ENCODE data around the gene MRPS10.
"Not testable (repeated sequence)": the region's sequence is repeated elsewhere in the genome, so short reads cannot be mapped to it uniquely, and the experiment has no call there.

Gene MRPS10

DNA sequence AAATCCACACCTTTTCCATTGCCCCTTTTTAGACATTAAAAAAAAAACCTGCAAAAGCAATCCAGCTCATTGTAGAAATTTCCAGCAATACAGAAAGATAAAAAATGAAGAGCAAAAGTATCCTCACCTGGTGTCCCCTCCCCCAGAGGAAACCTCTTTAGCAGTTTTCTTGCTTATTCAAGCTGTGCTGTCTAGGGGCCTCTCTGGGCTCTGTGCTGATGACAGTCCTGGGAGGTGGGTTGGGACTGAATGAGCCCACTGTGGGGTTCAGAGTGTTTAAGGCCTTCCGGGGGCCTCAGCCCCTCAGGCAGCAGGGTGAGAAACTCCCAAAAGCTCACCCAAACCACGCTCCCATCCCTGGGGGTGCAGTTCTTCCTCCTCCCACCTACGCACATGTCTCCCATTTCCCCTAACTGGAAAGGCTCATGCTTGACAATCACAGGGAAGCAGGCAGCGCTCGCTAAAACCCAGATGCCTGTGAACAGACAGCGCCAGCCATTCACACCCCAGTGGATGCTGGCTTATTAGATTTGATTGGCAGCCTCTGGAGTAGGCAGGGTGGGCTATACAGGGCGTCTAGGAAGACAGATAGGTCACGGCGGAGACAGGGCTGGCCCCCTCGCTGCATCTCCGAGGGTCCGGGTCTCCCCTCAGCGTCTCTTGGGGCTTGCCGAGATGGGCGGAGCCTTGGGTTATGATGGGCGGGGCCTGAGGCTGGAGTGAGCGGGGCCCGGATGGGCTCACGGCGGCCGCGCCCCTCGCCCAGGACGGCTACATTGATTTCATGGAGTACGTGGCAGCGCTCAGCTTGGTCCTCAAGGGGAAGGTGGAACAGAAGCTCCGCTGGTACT lies 39.9 kb downstream of the MRPS10 start:
- DNase-seq (ENCODE audit: low read depth): no peak

DNA sequence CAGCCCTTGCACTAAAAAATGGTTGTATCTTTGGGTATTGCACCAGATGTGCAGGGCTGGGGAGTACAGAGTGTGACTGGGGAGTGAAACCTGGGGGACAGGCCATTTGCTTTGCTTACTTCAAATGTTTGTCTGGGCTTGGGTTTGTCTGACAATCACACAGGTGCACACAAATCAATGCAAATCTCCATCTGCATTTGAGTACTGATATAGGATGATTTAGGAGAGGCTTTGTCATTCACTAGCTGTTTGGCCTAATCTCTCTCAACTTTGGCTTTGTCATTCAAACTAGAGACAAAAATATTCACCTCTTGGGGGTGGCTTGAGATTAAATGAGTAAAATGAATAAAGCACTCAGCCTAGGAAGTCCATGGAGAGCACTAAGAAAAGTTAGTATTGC lies 40.7 kb downstream of the MRPS10 start:
- no peak for DNase-seq (ENCODE audit: low read depth)

DNA sequence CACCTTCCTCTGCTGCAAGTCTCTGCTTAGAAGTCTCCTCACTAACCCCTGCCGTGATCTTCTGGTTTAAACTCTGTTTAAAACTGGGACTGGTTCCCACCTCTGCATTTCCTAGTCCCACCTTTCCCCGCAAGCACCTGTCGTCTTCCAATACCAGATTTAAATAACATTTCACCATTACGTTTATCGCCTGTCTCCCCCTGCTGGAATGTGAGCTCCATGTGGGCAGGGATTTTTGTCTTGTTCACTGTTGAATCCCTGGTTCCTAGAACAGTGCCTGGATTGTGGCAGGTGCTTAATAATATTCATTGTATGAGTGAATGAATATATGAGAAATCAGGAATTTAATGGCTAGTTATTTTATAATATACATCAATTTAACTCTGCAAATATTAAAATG lies 41.8 kb downstream of the MRPS10 start:
- DNase-seq (ENCODE audit: low read depth): no peak

DNA sequence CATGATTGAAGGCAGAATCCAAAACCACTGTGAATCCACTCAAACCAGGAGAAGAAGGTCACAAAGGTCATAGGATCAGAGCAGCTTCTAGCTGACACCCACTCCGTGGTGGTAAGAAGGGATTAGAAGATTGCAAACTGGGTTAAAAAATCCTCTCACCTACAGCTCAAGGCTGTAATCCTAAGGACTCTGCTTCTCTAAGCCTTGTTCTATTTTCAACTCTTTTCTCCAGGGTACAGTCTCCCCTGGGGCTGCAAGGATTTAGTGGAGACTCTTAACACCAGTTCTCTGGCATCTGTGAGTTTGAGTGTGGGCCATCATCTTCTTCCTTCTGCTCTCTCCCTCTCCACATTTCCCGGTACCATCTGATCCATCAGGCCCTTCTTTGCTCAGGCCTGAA lies 44.6 kb downstream of the MRPS10 start, which contains the start of gene GUCA1A:
TSS of gene GUCA1A (plus strand) at position 264 of the 400 bp plus-strand sequence. CDS start 250 bp downstream, outside the sequence.
- no peak for DNase-seq (ENCODE audit: low read depth)

DNA sequence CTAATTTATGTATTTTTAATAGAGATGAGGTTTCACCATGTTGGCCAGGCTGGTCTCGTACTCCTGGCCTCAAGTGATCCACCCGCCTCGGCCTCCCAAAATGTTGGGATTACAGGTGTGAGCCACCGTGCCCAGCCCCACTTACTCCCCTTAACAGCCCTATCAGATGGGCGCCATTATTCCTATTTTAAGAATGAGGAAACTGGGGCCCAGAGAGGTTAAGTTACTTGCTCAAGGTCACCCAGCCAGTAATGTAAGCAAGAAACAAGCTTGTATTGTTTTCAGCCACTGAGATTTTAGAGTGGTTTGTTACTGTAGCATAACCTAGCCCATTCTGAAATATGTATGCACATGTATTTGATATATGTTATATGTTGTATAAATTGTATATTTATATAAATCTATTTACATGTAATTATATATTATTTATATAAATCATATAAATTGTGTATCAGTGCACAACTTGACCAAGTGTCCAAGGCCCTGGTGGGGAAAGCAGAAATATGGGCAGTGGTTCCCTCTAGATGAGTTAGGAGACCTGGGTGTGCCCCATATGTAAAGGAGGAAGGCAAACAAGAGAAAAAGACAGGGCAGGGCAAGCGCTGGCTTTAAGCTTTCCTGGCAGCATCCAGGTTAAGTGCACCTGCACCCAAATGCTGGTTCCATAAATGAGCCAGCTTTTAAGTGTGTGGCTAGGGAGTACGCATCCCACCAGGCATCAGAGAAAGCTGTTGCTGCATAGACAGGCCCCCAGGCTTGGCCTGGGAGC lies 45.7 kb downstream of the MRPS10 start:
- no peak for DNase-seq (ENCODE audit: low read depth)

DNA sequence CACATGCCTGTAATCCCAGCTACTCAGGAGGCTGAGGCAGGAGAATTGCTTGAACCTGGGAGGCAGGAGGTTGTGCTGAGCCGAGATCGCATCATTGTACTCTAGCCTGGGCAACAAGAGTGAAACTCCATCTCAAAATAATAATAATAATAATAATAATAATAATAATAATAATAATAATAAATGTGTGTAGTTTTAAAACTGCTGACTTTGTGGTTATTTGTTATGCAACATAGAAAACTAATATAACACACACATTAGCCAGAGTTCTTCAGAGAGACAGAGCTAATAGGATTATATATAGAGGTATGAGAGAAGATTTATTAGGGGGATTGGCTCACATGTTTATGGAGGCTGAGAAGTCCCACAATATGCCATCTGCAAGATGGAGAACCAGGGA lies 47.9 kb downstream of the MRPS10 start:
- not testable (repeated sequence) for DNase-seq (ENCODE audit: low read depth)

DNA sequence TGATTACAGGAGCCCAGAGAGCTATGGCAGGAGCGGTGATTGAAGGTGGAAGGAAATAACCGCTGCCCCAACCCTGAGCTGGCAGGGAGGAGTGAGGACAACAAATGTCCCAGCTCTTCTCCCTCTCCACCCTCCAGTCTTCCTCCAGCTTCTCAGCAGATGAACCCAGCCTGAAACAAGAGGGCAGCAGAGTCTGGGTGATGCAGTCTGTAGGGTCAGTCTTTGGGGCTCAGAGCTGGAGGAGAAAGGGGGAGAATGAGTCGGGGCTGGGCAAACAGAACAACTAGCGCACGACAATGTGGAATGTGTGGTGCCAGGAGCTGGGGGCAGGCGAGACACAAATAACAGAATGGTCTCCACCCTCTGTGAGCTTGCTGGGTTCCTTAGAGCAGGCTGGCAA lies 49.0 kb downstream of the MRPS10 start:
- DNase-seq (ENCODE audit: low read depth): no peak

DNA sequence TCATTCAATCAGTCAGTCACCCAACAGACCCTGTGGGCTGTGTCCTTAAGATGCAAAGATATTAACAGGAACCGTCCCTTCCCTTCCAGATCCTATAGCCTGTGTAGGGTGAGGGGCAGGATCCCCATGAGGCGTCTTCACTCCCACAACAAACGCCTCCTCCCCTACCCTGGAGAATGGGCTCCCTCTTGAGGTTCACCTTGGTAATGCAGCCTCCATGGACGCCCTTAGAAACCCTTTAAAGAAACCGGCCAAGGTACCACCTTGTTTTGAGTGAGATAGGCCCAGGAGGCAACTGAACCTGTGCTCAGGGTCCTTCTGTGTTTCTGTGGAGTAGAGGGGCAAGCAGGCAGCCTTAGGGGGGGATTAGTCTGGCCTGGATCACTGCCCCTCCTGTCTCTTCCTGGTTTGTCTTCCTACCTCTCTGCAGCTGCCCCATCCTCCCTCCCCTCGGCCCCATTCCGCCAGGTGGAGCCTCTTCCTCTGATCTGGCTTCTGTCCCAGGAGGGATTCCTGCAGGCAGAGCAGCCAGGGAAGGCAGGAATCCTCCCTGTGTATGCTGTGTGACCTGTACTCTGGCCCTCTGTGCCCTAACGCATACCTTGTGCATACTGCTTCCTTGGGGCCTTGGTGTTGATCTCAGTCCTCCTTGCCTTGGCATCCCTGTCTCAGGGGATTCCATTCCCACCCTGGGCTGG lies 51.1 kb downstream of the MRPS10 start:
- DNase-seq (ENCODE audit: low read depth): peak; percentile 26

DNA sequence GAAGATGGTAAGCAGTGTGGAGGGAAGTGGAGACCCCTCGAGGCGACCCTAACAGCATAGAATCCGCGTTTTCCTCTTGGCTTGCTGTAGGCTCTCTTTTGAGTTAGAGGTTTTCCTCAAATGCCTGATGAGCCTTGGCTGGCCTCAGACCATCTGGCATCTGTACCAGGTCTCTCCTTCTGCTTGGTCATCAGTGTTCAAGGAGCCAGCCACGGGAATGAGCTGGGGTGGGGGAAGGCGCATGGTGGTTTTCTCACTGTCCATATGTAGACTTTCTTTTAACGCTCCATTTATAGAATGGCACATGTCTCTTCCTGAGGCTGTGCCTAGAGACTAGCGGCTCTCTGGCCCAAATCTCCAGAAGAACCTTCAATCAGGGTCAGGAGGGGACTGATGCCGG lies 52.6 kb downstream of the MRPS10 start:
- DNase-seq (ENCODE audit: low read depth): peak; percentile 75

DNA sequence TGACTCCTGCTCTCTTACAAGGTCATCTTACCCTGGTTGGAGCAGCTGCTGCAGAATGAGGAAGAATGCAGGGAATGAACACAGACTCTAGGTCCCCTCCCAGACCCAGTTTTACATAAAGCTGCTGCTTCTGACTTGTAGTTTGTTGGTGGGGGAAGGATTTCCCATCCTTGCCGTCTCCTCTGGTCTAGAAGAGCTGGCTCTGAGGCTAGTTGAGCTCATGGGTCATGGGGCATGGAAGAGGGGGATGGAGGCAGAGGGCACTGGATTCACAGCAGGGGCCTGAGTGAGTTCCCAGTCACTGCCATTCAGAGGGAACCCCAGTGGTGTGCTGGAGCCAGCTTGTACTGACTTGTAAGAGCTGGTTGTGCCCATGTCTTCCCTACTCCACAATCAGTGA lies 53.7 kb downstream of the MRPS10 start:
- DNase-seq (ENCODE audit: low read depth): no peak

DNA sequence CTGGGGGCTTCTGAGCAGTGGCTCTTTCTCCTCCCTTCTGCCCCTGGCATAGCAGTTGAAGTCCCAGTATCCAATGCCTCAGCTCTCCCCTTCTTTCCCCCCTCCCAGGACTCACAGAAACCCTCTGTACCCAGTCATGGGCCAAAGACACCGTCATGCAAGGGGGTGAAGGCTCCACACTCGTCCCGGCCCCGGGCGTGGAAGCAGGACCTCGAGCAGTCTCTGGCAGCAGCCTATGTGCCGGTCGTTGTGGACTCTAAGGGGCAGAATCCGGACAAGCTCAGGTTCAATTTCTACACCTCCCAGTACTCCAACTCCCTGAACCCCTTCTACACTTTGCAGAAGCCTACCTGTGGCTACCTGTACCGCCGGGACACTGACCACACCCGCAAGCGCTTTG lies 54.8 kb downstream of the MRPS10 start:
- no peak for DNase-seq (ENCODE audit: low read depth)

DNA sequence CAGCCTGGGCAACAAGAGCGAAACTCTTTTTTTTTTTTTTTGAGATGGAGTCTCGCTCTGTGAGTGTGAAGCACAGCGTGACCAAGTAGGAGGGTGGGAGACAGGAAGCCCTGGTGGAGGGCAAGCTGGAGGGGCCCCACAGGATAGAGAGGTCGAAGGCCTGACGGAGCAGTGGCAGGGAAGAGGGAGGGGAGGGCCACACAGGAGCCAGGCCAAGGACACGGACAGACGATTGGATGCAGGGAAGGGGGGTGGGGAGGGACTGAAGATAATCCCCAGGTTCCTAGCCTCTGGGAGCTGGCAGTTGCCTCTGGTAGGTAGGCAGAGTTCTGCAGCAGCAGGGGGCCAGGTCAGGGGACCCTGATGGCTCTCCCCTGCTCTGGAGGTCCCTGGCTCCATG lies 55.3 kb downstream of the MRPS10 start:
- no peak for DNase-seq (ENCODE audit: low read depth)

DNA sequence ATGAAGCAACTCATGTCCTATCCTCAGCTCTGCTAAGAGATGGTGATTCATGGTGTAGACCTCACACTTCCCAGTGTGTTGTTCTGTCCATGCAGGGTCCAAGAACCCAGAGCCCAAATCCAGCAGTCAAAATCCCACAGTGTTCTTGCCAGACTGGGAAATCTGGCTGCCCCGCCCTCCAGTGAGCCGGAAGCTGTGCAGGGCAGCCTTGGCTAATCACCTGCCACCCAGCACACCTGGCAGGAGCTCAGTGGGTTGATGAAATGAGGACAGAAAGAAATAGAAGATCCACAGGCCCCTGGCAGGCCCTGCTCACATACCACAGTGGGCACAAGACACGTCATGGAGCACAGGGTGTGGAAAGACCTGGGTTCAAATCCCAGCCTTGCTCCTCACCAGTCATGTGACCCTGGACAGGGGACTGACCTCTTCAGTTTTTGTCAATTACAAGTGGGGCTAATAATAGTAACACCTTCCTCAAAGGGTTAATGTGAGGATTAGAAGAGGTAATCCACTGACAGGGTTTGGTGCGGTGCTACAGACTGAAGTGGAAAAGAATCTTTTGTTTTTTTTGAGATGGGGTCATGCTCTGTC lies 58.1 kb downstream of the MRPS10 start:
- DNase-seq (ENCODE audit: low read depth): no peak

DNA sequence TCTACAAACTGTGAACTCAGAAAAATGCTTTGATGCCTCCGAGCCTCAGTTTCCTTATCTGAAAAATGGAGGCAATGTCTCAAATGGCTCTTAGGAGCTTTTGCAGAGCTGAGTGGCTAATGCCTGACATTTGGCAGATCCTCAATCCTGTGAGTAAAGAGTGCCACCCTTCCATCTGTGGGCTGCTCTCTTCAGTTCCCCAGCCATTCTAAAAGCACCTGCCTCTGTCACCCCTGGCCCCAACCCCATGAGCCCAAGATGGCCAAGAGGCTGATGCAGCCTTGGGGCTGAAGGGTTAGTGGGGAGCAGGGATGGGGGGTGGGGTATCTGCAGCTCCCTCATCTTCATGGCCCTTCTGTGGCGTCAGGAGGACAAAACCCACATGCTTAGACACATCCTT lies 59.0 kb downstream of the MRPS10 start:
- no peak for DNase-seq (ENCODE audit: low read depth)

DNA sequence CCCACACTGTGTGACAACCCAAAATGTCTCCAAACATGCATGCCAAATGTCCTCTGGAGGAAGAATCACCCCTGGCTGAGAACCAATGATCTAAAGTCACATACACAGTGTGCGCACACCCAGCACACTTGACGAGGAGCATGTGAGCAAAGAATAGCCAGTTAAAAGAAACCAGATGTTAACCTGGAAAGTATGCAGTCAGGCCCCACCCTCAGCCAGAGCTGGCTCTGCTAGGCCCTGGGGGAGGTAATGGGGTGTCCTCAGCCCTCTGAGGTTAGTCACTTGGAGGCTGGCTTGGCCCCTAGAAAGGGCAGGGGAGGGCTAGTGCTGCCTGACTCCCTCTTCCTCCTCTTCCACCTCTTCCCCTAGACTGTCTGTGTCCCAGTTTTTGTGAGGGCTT lies 59.6 kb downstream of the MRPS10 start:
- peak; percentile 66 for DNase-seq (ENCODE audit: low read depth)

Data from fibroblast of gingiva (primary cell).